Spleen (tissue), 7 donors: ENCODE results near the gene DSG4.

Experiments used
- CTCF ChIP-seq, 11 experiments: fragments of 200-600 bp in 7 of 11; fragments of 450-650 bp in 4 of 11; sonication (generic) in 4 of 11; IDR thresholded peaks in 8 of 11; conservative IDR thresholded peaks in 3 of 11; 1 replicate in 7 of 11; 2 replicates in 4 of 11; pipeline versions ENCODE4 v1.4.0 to v1.8.0; 2016 to 2021; ENCODE audit warnings: antibody characterized with exemption in 11 of 11, inconsistent platforms in 4 of 11, mild to moderate bottlenecking in 1 of 11
- POLR2A ChIP-seq, 3 donors: fragments of 450-650 bp; IDR thresholded peaks; one replicate each; pipeline ENCODE4 v1.5.1; 2017; ENCODE audit warnings: antibody characterized with exemption in 3 of 3, mild to moderate bottlenecking in 1 of 3
- POLR2AphosphoS5 ChIP-seq, 3 donors: sonication (generic); formaldehyde crosslinking; IDR thresholded peaks; one replicate each; pipeline ENCODE4 v1.5.1; 2017; ENCODE audit warnings: antibody characterized with exemption in 3 of 3
- donor health status: DM: no; HTN: no; CAD: no; lungs with moderate emphysema.
- donor health status: DM: no; HTN: no; CAD: no.
- donor health status: DM: no; HTN: no; CAD: no.

- TF ChIP-seq CTCF (IDR thresholded peaks at IDR 0.05 in 8 of 11, conservative IDR thresholded peaks at IDR 0.05 in 3 of 11) (no peak), POLR2A (IDR thresholded peaks at IDR 0.05) (no peak), POLR2AphosphoS5 (IDR thresholded peaks at IDR 0.05) (no peak)
These were observed 10.2 kb downstream of the DSG4 start for GRCh38 chr18:31386741-31387140.
